Right hindlimb (tissue), 1 donor: ENCODE results near the gene SH2D3C.
A peak's percentile ranks its signal among the peaks of the same experiment; 100 is the strongest.
"Not testable (repeated sequence)": the region's sequence is repeated elsewhere in the genome, so short reads cannot be mapped to it uniquely, and the experiment has no call there.

Experiments used
- DNase-seq: peaks from one replicate; pipeline ENCODE4 v3.0.0-alpha.2; 2018

SH2D3C gene

GRCh38 chr9:127762111-127762676, 16.3 kb downstream of the SH2D3C start:
- DNase-seq: no peak

DNA sequence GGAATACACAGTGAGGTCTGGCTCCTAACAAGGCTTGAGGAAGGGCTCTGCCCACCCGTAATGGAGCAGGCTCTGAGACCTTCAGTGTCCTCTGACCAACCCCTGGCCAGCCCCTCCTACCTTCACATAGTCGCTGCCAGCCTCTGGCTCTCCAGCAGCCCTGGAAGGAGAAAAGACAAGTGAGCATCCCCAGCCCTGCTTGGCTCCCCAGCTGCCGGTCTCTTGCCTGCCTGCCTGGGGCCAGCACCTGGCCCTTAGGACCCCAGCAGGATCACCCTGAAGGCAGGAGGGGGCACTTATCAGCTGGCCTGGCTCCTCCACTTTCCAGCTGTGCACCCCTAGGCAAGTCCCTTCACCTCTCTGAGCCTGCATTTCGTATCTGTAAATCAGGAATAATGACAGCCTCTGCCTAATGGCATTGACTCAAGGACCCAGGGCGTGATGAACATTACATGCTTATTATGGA, 16.9 kb downstream of the SH2D3C start:
- no peak for DNase-seq

DNA sequence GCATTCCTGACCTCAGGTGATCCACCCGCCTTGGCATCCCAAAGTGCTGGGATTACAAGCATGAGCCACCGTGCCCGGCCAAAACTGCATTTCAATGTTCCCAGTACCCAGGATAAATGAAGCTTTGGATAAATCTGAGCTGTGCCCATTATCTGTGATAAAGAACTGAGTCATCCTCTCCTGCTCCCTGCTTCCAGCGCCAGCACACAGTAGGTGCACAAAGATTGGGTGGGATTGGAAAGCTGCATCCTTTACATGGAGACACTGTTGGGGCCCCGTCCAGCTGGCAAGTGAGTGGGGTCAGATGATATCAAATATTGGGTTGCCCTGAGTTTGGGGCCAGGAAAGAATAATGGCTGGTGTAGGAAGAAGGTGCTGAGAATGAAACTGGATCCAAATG, 17.4 kb downstream of the SH2D3C start:
- no peak for DNase-seq

DNA sequence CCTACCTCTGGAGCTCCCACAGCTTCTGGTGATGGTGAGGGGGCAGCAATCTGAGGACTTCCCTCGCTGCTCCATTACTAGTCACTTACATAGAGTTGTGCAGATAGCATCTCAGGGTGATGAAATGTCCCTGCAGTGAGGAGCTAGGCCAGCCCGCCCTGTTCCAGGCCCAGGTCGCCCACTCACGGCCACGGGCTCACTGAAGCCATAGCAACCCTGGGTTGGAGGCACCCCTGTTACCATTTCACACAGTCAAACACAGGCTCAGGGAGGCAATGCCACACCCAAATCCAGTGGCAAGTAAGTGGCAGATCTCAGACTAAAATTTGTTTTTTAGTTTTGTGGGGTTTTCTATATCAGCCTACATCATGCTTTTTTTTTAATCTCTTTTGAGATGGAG, 19.6 kb downstream of the SH2D3C start:
- DNase-seq: no peak

DNA sequence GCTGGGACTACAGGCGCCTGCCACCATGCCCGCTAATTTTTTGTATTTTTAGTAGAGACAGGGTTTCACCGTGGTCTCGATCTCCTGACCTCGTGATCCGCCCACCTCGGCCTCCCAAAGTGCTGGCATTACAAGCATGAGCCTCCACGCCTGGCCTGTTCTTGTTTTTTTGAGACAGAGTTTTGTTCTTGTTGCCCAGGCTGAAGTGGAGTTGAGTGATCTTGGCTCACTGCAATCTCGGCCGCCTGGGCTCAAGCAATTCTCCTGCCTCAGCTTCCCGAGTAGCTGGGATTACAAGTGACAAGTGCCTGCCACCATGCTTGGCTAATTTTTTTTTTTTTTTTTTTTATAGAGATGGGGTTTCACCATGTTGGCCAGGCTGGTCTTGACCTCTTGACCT, 21.7 kb downstream of the SH2D3C start:
- not testable (repeated sequence) for DNase-seq

- DNase-seq: no peak
Measured at GRCh38 chr9:127756233-127756632, 22.2 kb downstream of the SH2D3C start.

DNA sequence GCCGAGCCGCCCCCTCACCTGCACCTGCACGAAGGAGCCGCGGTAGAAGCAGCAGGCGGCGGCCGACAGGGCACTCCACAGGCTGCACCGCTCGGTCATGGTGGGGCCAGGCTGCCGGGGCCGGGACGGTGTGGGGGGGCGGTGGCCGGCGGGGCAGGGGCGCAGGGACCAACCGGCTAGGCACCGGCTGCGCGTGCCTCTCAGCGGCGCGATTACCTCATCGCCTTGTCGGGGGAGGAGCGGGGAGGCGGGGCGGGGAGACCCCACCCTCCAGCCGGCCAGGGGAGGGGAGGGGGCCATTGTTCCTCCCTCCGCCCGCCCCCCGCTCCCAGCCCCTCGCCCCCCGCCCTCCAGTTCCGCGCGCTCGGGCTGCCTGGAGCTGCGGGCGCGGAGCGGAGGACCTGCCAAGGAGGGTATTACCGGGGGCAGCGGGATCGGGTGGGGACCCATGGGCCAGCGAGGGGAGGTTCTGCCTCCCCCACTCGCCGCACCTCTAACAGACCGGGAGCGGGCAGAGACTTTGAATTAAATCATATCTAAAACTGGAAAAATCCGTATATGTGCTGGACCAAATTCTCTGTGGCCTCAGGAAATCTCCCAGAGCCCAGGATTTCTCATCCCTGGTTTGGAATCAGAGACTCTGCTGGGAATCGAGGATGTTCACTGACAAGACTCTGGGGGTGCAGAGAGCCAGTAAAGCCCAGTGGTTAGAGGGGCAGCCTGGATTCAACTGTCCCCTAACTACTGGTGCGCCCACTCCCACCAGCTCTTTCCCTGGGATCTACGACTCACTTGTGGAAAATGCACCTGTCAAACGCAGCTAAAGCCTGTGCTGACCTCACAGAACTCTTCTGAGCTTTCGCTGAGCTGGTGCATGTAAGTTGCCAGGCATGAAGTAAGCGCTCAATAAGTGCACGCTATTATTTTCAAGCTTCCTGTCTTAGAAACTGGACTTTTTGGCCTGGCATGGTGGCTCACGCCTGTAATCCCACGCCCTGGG, 23.1 kb downstream of the SH2D3C start:
- DNase-seq: no peak

DNA sequence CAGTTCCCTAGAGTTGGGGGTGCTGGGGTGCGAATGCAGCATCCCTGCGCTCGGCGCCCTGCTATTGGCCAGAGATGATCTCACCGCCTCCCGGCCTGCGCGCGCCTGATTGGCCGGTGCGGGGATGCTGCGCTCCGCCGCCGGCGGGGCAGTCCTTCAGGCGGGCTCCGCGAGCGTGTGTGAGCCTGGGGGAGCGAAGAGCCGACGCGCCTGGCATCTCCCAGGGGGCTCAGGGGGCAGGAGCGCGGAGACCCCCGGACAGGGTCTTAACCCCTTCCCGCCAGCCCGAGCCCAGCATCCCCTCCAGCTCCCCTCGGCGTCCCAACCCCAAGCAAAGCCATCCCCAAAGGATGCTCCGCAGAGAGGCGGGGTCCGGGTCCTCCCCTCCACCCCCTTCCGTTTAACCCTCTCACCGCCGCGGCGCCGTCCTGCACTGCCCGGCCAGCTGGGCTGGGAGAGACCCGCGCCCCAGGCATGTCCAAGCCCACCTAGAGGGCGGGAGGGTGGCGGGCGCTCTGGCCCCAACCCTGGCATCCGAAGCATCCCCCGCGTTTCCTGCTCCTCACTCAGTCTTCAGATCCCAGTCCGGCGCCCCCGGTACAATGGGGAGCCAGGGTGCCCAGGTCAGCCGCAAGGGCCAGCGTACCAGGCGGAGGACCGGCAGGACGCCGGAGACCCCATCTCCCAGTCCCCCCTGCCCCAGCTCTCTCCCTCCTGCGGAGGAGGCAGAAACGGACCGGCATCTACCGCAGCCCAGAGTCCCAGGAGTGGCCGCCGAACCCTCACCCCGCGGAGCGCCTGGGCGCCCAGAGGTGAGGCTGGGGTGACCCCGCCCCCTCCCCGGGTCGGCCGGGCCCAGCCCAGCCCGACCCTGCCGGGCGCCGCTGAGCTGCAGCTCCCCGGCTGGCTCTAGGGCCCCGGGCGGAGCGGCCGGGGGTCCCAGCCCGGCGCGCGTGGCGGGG, 24.1 kb downstream of the SH2D3C start:
- no peak for DNase-seq

DNA sequence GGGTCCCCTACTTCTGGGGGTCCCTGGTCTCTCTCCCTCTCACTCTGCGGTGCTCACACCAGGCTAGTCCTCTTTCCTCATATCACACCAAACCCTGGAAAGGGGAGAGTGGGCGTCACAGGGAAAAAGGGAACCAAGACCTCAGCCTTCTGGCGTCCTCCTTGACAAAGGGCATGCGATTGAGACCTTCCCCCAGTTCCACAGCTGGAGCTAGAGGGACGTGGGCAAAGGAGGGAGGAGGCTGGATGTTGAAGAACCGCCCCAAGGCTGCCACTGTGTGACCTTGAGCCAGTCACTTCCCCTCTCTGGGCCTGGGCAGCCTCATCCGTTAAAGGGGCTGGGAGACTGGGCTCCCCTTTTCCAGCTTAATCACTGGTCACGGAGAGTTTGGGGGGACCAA, 24.8 kb downstream of the SH2D3C start:
- no peak for DNase-seq

DNA sequence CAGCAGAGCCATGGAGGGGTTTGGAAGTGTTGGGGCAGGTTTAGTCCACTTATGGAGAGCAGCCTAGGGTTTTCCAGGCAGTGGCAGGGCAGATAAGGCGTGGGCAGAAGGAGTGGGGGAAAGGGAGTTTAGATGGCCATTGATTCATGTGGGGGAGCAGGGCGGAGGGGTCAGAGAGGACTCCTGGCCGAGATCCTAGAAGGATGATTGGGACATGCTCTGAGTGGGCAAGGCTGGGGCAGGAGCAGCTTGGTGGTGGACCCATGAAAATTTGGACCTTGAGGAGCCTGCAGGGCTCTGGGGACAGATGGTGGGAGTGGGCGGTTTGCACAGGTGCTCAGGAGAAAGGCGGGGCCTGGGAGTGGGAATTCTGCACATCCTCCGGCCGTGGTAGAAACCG, 25.3 kb downstream of the SH2D3C start:
- DNase-seq: no peak

DNA sequence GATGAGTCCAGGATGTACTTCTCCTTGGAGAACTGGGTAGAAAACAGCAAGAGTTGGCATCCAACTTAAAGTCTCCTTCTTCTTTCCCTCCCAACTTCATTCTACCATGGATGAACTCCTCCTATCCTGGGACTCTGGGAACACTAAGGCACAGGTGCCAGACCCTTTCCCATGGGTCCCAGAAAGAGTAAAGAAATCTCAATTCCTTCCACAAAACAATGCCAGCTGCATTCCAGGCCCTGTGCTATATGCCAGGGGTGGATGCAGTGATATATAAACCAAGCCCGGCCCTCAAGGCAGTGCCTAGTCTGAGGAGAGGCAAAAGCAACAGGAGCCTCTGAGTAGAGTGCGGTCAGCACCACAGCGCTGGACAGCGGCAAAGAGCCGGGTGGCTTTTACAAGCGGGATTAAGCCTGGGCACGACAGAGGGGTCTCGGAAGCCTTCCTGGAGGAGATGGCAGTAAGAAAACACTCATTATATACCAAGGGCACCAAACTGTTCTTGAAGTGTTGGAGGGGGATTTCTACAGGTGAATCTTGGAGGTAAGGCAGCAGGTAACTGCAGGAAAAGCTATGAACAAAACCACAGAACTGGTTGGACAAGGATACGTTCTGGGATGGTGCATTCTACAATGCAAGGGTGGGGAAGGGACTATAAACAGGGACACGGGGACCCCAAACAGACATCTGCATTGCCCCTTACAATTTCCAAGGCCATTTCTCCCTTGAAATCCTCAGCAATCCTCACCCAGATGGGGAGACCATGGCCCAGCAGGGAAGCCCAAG, 27.0 kb downstream of the SH2D3C start:
- DNase-seq: no peak

DNA sequence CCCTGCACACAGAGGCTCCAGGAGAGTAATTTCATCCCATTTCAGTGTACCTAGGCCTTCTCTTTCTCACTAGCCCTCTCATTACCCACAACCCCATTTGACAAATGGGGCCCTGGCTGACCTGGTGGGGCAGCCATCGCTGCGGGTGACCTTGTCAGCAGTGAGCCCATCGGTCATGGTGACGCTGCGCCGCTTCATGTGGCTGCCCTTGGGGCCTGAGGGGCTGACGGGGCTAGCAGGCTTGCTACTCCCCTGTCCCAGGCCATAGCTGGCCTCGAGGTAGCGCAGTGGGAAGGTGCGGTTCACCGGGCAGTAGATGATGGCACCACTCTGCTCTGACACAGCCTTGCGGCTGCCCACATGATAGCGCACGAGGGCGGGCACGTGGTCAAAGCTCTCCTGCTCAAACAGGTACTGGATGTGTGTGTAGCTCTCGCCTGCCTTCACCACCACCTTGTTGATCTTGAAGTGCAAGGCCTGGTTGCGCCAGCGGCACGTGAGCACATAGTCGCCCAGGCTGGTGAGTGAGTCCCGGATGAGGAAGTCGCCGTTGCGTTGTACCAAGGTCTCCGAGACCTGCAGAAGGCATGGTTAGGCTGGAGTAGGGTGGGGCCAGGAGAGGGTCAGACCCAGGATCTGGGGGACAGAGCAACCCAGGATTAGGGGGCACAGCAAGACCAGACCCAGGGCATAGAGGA, 29.2 kb downstream of the SH2D3C start:
- DNase-seq: no peak

- DNase-seq: no peak
Measured at GRCh38 chr9:127746959-127747569, 31.4 kb downstream of the SH2D3C start.

- DNase-seq: no peak
Measured at GRCh38 chr9:127744398-127745110, 33.9 kb downstream of the SH2D3C start.

DNA sequence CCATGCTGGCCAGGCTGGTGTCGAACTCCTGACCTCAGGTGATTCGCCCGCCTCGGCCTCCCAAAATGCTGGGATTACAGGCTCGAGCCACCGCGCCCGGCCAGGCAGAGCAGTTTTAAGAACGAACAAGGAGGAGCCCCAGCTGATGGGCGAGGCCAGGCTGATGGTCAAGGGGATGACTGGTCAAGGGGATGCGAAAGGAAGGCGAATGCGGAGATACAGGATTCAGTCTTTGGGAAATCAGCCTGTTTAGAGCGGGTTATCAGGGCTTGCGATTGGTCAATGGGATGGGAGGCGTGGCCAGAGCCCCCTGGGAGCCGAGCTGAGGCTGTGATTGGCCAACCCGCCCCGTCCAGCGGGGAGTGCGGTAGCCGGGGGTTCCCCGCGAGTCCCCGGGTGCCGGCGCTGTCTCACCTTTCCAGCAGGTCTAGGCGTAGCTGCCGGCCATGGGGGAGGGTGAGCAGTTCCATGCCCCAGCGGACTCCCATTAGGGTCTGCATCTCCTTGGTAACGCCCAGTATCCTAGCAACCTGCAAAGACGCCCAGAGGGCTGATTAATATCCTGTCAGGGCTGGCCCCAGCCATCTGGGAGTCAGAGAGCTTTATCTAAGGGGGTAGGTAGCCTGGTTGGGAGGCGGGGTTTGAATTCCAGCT, 35.9 kb downstream of the SH2D3C start:
- DNase-seq: peak; percentile 51

GRCh38 chr9:127741831-127742434, 36.5 kb downstream of the SH2D3C start:
- peak; percentile 58 for DNase-seq

GRCh38 chr9:127739614-127740330, 38.7 kb downstream of the SH2D3C start:
- no peak for DNase-seq

DNA sequence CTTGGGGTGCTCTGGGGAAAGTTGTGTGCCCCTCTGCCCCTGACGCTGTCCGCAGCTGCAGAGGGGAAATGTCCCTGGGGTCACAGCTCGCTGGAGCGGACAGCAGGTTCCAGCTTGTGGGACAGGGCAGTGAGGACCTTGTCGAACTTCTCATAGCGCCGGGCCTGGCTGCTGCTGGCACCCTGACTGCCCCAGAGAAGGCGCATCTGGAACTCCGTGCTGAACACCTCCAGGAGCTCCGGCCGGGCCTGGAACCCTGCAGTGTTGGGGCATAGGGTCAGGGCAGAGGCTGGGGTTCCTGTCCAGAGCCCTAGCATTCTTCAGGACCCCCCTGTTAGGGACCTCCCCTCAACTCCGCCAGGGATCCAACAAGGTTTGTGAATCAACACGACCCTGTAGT, 39.8 kb downstream of the SH2D3C start:
- DNase-seq: no peak
